ENCODE results near the gene GNS. TPM values are rescaled to one million over a fixed set of nuclear protein-coding genes. Genes with fewer than 3 reads are reported as not detected.
"Not testable (repeated sequence)": the region's sequence is repeated elsewhere in the genome, so short reads cannot be mapped to it uniquely, and the experiment has no call there.

The GNS gene
- polyA plus RNA-seq, 1 donor from 2014 or later: 39.0 TPM

DNA sequence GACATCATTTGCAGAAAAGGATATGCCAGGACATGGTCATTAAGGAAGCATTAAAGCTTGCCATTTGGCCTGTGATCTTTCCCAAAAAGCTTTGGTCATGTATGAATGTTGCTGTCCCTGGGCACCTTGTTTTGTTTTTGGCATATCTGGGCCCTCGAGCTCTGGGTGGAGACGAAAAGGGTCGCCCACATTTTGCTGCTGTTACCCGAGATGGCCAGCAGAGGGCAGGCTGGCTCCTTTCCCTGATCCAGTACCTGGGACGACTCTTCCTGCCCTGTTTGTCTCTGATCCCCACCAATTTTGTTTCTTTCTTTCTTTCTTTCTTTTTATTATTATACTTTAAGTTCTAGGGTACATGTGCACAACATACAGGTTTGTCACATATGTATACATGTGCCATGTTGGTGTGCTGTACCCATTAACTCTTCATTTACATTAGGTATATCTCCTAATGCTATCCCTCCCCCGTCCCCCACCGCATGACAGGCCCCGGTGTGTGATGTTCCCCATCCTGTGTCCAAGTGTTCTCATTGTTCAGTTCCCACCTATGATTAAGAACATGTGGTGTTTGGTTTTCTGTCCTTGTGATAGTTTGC, 43.1 kb upstream of the GNS start:
- peak; percentile 60 for TF ChIP-seq RAD21 (conservative IDR thresholded peaks at IDR 0.05)
- TF ChIP-seq, protein P1, sequence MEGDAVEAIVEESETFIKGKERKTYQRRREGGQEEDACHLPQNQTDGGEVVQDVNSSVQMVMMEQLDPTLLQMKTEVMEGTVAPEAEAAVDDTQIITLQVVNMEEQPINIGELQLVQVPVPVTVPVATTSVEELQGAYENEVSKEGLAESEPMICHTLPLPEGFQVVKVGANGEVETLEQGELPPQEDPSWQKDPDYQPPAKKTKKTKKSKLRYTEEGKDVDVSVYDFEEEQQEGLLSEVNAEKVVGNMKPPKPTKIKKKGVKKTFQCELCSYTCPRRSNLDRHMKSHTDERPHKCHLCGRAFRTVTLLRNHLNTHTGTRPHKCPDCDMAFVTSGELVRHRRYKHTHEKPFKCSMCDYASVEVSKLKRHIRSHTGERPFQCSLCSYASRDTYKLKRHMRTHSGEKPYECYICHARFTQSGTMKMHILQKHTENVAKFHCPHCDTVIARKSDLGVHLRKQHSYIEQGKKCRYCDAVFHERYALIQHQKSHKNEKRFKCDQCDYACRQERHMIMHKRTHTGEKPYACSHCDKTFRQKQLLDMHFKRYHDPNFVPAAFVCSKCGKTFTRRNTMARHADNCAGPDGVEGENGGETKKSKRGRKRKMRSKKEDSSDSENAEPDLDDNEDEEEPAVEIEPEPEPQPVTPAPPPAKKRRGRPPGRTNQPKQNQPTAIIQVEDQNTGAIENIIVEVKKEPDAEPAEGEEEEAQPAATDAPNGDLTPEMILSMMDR (IDR thresholded peaks at IDR 0.05; ENCODE audit: poor library complexity, severe bottlenecking): peak; percentile 67
- TF ChIP-seq SMC3 (conservative IDR thresholded peaks at IDR 0.05; ENCODE audit: poor library complexity): peak; percentile 60

DNA sequence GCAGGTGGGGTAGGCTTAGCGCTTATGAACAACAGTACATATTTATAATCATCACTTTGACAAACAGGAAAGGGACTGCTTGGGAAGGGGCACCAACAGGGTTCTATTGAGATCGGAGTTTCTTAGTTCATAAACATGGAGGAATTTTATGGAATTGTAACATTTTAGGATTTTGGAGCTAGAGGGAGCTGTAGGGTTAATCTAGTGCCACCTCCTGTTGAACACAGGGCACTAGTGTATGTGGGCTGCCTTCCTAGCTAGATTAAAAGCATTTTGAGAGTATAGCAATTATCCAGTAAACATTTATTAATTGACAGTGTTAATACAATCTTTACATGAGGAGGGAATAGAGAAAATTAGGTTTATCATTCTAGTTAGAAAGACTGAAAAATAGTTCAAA, 42.2 kb upstream of the GNS start:
- no peak for TF ChIP-seq SMC3 (conservative IDR thresholded peaks at IDR 0.05; ENCODE audit: poor library complexity)
- no peak for TF ChIP-seq POLR2AphosphoS5 (IDR thresholded peaks at IDR 0.05)
- TF ChIP-seq RAD21 (conservative IDR thresholded peaks at IDR 0.05): no peak
- no peak for TF ChIP-seq EP300 (conservative IDR thresholded peaks at IDR 0.05; ENCODE audit: poor library complexity, severe bottlenecking)
- TF ChIP-seq, protein P2, sequence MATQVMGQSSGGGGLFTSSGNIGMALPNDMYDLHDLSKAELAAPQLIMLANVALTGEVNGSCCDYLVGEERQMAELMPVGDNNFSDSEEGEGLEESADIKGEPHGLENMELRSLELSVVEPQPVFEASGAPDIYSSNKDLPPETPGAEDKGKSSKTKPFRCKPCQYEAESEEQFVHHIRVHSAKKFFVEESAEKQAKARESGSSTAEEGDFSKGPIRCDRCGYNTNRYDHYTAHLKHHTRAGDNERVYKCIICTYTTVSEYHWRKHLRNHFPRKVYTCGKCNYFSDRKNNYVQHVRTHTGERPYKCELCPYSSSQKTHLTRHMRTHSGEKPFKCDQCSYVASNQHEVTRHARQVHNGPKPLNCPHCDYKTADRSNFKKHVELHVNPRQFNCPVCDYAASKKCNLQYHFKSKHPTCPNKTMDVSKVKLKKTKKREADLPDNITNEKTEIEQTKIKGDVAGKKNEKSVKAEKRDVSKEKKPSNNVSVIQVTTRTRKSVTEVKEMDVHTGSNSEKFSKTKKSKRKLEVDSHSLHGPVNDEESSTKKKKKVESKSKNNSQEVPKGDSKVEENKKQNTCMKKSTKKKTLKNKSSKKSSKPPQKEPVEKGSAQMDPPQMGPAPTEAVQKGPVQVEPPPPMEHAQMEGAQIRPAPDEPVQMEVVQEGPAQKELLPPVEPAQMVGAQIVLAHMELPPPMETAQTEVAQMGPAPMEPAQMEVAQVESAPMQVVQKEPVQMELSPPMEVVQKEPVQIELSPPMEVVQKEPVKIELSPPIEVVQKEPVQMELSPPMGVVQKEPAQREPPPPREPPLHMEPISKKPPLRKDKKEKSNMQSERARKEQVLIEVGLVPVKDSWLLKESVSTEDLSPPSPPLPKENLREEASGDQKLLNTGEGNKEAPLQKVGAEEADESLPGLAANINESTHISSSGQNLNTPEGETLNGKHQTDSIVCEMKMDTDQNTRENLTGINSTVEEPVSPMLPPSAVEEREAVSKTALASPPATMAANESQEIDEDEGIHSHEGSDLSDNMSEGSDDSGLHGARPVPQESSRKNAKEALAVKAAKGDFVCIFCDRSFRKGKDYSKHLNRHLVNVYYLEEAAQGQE (IDR thresholded peaks at IDR 0.05; ENCODE audit: borderline replicate concordance): no peak
- no peak for TF ChIP-seq EZH2 (IDR thresholded peaks at IDR 0.05; ENCODE audit: borderline replicate concordance, insufficient read depth, low read length, poor library complexity, severe bottlenecking)
- TF ChIP-seq, protein P1 (IDR thresholded peaks at IDR 0.05; ENCODE audit: poor library complexity, severe bottlenecking): no peak
- TF ChIP-seq TAF1 (IDR thresholded peaks at IDR 0.05; ENCODE audit: low read depth): no peak
- no peak for TF ChIP-seq MXI1 (conservative IDR thresholded peaks at IDR 0.05; ENCODE audit: poor library complexity, severe bottlenecking)
- Histone ChIP-seq H3K9me3 (ENCODE audit: low read length) (no peaks in the 10 kb centered on the region), H3K27ac (ENCODE audit: low read length) (no peak overlapping the region), H3K79me2 (replicated peaks; ENCODE audit: insufficient read depth, low read length) (no peaks in the 10 kb centered on the region), H3K4me3 (ENCODE audit: low read length) (no peak overlapping the region), H3K27me3 (ENCODE audit: insufficient read depth, low read depth, low read length) (no peaks in the 10 kb centered on the region), H4K20me1 (ENCODE audit: insufficient read depth) (no peaks in the 10 kb centered on the region), H2AFZ (ENCODE audit: low read depth, low read length) (no peak overlapping the region), H3K4me2 (ENCODE audit: low read length) (no peak overlapping the region), H3K9me2 (ENCODE audit: insufficient read depth, low read length) (no peaks in the 10 kb centered on the region), H3F3A (ENCODE audit: insufficient read depth, low read length, poor library complexity, severe bottlenecking) (no peaks in the 10 kb centered on the region), H3K9ac (ENCODE audit: low read length) (no peak overlapping the region), H3K36me3 (ENCODE audit: insufficient read depth, low read length) (no peaks in the 10 kb centered on the region)

More for the DNA sequence above, 43.1 kb upstream of the GNS start:
- H3K36me3 ChIP-seq (ENCODE audit: insufficient read depth, low read length); H3K9me3 ChIP-seq (ENCODE audit: low read length); H3K9ac ChIP-seq (ENCODE audit: low read length); H2AFZ ChIP-seq (ENCODE audit: low read depth, low read length); H3K4me3 ChIP-seq (ENCODE audit: low read length); H3K9me2 ChIP-seq (ENCODE audit: insufficient read depth, low read length); H3K27me3 ChIP-seq (ENCODE audit: insufficient read depth, low read depth, low read length); H3F3A ChIP-seq (ENCODE audit: insufficient read depth, low read length, poor library complexity, severe bottlenecking); H3K27ac ChIP-seq (ENCODE audit: low read length); H3K4me2 ChIP-seq (ENCODE audit: low read length); H3K79me2 ChIP-seq (replicated peaks; ENCODE audit: insufficient read depth, low read length); H4K20me1 ChIP-seq (ENCODE audit: insufficient read depth): not testable (repeated sequence)
